Body of pancreas (tissue), 4 donors: ENCODE data around the gene BRDT. TPM values are rescaled to one million over a fixed set of nuclear protein-coding genes. Genes with fewer than 3 reads are reported as not detected.

Experiments used
- ATAC-seq: fragments of 150-250 bp; one replicate; pipeline ENCODE4 v1.9.1; 2016
- DNase-seq, 4 donors: peaks; one replicate each; pipeline ENCODE4 v3.0.0-alpha.2; 2019
- H3K27ac ChIP-seq, 4 donors: fragments of 200-600 bp; sonication (generic); 1 replicate in 3 of 4; 2 replicates in 1 of 4; pipeline versions ENCODE4 v1.5.1 to v1.6.1; 2016 to 2019; ENCODE audit warnings: mild to moderate bottlenecking in 1 of 4, mixed read lengths in 1 of 4, moderate library complexity in 1 of 4
- H3K27me3 ChIP-seq, 2 donors: fragments of 200-600 bp; sonication (generic); one replicate each; pipeline ENCODE4 v1.6.0; 2016; ENCODE audit warnings: mild to moderate bottlenecking in 1 of 2
- H3K36me3 ChIP-seq, 2 donors: fragments of 200-600 bp; sonication (generic); replicated peaks in 1 of 2; 2 replicates each; pipeline ENCODE4 v1.5.1; 2016; ENCODE audit warnings: low read depth in 2 of 2; ENCODE audit not compliant: insufficient read depth in 1 of 2
- H3K4me1 ChIP-seq: fragments of 200-600 bp; sonication (generic); one replicate; pipeline ENCODE4 v1.6.0; 2016
- H3K4me3 ChIP-seq, 2 donors: fragments of 200-600 bp; sonication (generic); 1 replicate in 1 of 2; 2 replicates in 1 of 2; pipeline ENCODE4 v1.5.1; 2016 to 2019
- H3K9me3 ChIP-seq, 3 donors: fragments of 200-600 bp; sonication (generic); 1 replicate in 2 of 3; 2 replicates in 1 of 3; pipeline ENCODE4 v1.5.1; 2016
- CTCF ChIP-seq, 7 experiments: fragments of 450-650 bp in 4 of 7; fragments of 200-600 bp in 3 of 7; sonication (generic) in 3 of 7; IDR thresholded peaks; one replicate each; pipeline ENCODE4 v1.5.1; 2016 to 2019; ENCODE audit warnings: antibody characterized with exemption in 7 of 7
- POLR2A ChIP-seq, 3 donors: fragments of 450-650 bp; IDR thresholded peaks; one replicate each; pipeline ENCODE4 v1.6.1; 2016; ENCODE audit warnings: antibody characterized with exemption in 3 of 3, mild to moderate bottlenecking in 2 of 3
- WGBS, 2 donors: methylation state at CpG; one replicate each; pipeline ENCODE4 v1.1.5; 2017; 5-methylcytosine and 5-hydroxymethylcytosine counted together
- intact Hi-C: fragments of 100-400 bp; cut with DNase I; formaldehyde crosslinking; loops from one replicate; pipeline ENCODE4 v1.15.1; 2023
- total RNA-seq, 2 donors: library from RNA; depleted of rRNA; stranded (reverse); fragments of >200 nt; gene quantifications; one replicate each; pipeline ENCODE4 v1.1.0, GENCODE V29; 2016

The BRDT gene
- total RNA-seq, 2 donors from 2014 or later = not detected

- no peak for ATAC-seq
- WGBS, 2 donors = 80 to 83% methylated on average over 6 of the region's 6 CpGs
- intact Hi-C loops = no loop called here
- Histone ChIP-seq H3K4me1 (no peaks in the 10 kb centered on the region), H3K36me3 (no peaks in the 10 kb centered on the region), H3K27ac (no peak overlapping the region), H3K9me3 (no peaks in the 10 kb centered on the region), H3K27me3 (no peaks in the 10 kb centered on the region), H3K4me3 (no peak overlapping the region)
- DNase-seq = no peak
- TF ChIP-seq CTCF (IDR thresholded peaks at IDR 0.05) (no peak), POLR2A (IDR thresholded peaks at IDR 0.05) (no peak)
These were observed 88.2 kb downstream of the BRDT start for GRCh38 chr1:92037400-92037799.

GRCh38 chr1:92038695-92039346 is 89.6 kb downstream of the BRDT start:
- 74 to 90% methylated on average over 2 of the region's 2 CpGs for WGBS, 2 donors
- DNase-seq = no peak
- Histone ChIP-seq H3K36me3 (no peaks in the 10 kb centered on the region), H3K27me3 (no peaks in the 10 kb centered on the region), H3K4me3 (no peak overlapping the region), H3K27ac (no peak overlapping the region), H3K9me3 (no peaks in the 10 kb centered on the region), H3K4me1 (no peaks in the 10 kb centered on the region)
- intact Hi-C loops = no loop called here
- TF ChIP-seq POLR2A (IDR thresholded peaks at IDR 0.05) (no peak), CTCF (IDR thresholded peaks at IDR 0.05) (no peak)
- no peak for ATAC-seq

- Histone ChIP-seq H3K4me1 (no peaks in the 10 kb centered on the region), H3K9me3 (no peaks in the 10 kb centered on the region), H3K27ac (no peak overlapping the region), H3K4me3 (no peak overlapping the region), H3K27me3 (no peaks in the 10 kb centered on the region), H3K36me3 (no peaks in the 10 kb centered on the region)
- intact Hi-C loops = no loop called here
- 64 to 82% methylated on average over 1 of the region's 1 CpG for whole genome bisulfite sequencing, 2 donors
- ATAC-seq (no peak), DNase-seq (no peak)
- no peak for TF ChIP-seq POLR2A (IDR thresholded peaks at IDR 0.05)
- no peak for TF ChIP-seq CTCF (IDR thresholded peaks at IDR 0.05)
These were observed 91.8 kb downstream of the BRDT start for GRCh38 chr1:92040971-92041370.

GRCh38 chr1:92043621-92044020 is 94.4 kb downstream of the BRDT start:
- DNase-seq = no peak
- no peak for TF ChIP-seq CTCF (IDR thresholded peaks at IDR 0.05)
- TF ChIP-seq POLR2A (IDR thresholded peaks at IDR 0.05) = no peak
- WGBS, 2 donors = 63 to 68% methylated on average over 5 of the region's 5 CpGs
- Histone ChIP-seq H3K36me3 (no peaks in the 10 kb centered on the region), H3K27me3 (no peaks in the 10 kb centered on the region), H3K9me3 (no peaks in the 10 kb centered on the region), H3K4me1 (no peaks in the 10 kb centered on the region), H3K27ac (no peak overlapping the region), H3K4me3 (no peak overlapping the region)
- intact Hi-C loops = no loop called here
- ATAC-seq = no peak
